ENCODE results near the gene NAA80.
A peak's percentile ranks its signal among the peaks of the same experiment; 100 is the strongest.

The NAA80 gene

DNA sequence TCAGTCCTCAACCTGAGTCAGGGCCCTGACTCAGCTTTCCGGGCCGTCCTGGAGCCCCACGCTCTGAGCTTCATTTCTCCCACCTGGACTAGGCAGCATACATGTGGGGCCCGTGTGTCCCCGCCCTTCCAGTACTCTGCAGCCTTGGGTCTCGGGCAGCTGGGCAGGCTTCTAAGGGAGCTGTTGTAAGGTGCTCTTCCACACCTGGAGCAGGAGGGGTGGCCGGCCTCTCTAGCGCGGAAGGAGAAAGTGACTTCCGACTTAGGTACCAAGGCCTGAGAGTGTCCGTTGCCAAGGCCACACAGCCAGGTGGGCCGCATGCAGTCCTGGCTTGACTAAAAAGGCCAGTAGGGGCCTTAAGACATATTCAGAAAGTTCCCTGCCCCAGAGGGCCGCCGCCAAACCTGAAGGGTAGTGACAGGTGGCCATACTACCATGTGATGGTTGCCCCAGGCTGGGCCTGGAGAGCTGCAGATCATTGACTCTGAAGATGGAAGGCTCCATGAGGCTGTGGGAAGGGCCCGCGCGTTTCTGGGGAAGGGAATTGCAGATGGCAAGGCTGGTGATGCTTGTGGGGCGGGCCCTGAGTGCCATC lies 39.7 kb downstream of the NAA80 start:
- no peak for FAIRE-seq
- DNase-seq (ENCODE audit: low spot score) = no peak

DNA sequence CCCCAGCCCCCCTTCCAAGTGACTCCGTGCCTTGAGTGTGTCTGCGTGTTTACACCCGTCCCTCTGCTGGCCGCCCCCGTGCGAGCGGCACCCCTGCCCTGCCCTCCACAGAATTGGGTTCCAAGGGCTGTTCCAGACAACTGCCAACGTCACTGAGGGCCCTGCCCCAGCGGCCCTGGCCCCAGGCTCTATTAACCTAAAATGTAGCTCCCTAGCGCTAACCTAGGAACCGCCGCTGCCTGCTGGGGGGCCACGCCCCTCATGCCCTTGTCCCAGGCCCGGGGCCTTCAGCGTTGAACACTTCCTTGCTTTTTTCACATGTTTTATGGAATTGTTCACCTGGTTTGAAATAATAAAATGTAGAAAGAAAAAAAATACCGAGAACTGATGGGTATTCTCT lies 40.2 kb downstream of the NAA80 start:
- DNase-seq (ENCODE audit: low spot score) = no peak
- no peak for FAIRE-seq

DNA sequence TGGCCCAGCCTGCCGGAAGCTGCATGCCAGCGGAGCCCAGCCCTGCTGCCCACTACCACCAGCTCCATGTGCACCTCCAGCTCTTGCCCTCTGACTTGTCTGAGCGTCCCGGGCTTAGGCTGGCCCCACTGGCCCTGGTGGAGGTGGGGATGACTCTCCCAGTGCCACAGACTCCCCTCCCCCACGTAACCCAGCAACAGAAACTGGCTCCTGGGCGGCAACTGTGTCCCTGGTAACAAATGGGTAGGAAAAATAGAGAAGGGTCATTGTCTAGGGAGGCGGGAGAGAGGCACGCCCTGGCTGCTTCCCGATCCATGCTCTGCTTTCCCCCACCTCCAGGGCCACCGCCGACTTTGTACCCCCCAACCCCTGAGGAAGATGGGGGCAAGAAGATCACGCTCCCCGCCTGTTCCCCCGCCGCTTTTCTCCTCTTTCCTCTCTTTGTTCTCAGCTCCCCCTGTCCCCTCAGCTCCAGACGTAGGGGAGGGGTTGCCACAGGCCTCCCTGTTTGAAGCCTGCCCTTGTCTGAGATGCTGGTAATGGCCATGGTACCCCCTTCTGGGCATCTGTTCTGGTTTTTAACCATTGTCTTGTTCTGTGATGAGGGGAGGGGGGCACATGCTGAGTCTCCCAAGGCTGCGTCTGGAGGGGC lies 41.0 kb downstream of the NAA80 start:
- no peak for DNase-seq (ENCODE audit: low spot score)
- no peak for FAIRE-seq

DNA sequence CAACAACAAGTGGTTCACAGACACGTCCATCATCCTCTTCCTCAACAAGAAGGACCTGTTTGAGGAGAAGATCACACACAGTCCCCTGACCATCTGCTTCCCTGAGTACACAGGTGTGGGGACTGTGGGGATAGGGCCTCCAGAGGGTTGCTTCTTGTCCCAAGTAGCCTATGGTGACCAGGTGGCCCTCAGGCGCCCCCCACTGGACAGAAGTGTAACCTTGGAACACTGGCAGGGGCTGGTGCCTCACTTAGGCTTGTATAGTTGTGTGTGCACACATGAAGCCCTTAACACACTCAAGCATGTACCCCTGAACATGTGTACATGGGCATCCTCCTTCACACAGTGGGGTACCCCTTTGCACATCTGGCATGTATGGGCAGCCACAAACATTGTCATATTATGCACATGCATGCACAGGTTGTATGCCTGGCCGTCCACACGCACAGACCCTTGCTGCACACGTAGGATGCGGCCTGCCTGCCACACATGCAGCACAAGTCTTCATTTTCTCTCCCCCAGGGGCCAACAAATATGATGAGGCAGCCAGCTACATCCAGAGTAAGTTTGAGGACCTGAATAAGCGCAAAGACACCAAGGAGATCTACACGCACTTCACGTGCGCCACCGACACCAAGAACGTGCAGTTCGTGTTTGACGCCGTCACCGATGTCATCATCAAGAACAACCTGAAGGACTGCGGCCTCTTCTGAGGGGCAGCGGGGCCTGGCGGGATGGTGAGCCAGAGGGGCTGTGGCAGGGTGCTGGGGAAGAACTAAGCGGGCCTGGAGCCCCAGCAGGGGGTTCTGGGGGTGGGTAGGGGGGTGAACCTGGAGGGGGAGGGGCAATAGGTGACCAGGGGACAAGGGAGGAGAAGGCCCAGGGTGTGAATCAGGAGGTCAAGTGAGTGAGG lies 42.0 kb downstream of the NAA80 start:
- peak; percentile 92 for FAIRE-seq
- no peak for DNase-seq (ENCODE audit: low spot score)

DNA sequence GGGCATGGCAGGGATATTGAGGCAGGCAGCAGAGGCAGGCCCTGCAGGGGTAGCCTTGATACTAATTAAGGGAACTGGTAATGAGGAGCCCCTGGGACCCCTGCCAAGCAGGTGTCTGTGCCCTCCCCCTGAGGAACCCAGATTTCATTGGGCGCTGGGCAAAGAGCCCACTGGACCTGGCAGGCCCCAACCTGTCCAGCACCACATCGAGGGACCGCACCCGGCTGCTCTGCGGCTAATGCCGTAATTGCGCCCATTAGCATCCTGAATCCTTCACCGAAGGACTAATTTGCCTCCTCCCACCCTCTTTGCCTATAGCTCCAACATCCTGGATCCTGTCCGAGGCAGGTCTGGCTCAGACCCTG lies 44.0 kb downstream of the NAA80 start:
- FAIRE-seq (no peak), DNase-seq (ENCODE audit: low spot score) (no peak)

DNA sequence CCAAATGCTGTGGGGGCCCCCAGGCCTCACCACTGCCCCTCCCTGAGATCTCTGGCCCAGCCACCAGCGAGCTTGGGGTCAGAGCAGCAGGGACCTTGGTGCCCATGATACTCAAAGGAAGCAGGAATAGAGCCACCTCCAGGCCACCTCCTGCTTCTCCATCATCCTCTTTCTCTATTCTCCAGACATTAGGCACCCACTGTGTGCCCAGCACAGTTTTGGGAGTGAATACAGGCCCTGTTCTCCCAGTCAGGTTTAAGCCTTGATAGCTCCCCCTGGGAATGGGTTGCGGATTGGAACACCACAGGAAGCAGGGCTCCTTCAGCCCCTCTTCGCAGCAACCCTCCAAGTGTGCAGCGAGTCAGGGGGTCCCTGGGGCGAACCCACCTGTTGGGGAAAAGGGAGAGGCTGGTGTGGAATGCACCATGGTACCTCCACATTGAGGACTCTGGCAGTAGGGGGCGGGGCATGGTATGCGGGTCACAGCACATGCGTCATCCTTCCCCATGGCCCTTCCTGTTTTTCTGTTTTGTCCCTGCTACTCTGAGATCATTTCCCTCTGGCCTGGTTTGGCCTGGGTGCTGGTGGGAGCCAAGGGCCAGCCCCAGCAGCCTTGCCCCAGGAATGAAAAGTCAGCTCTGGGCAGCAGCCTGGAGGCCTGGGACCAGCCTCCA lies 44.5 kb downstream of the NAA80 start:
- FAIRE-seq (no peak), DNase-seq (ENCODE audit: low spot score) (no peak)

DNA sequence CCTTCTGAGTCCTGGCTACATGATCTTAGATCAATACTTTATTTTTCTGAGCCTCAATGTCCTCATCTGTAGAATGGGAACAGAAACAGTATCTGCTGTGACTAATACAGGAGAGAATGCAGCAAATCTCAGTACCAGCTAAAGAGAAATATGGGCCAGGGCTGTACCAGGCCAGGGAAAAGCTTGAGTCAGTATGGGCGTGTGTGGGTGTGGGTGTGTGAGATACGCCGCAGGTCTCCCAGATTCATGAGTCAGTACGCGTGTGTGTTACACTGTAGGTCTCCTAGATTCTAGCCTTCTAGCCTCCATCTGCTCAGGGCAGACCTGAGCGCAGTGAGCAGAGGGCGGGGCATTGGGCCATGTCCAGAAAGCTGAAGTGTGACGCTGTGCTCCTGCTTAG lies 48.0 kb downstream of the NAA80 start:
- DNase-seq (ENCODE audit: low spot score) (peak; percentile 52), FAIRE-seq (peak; percentile 58)

DNA sequence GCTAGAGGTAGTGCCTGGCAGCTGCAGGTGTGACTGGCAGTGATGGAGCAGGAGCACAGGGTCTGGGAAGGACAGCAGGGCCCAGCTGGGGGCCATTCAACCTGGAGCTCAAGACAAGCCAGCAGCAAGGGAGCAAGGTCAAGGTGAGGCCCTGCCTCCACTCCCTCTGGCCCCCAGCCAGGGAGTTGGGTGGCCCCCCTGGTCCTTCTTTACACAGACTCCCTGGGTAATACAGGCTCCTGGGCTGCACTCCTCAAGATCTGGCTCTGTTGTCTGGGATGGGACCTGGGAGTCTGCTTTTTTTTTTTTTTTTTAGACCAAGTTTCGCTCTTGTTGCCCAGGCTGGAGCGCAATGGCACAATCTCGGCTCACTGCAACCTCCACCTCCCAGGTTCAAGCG lies 48.7 kb downstream of the NAA80 start:
- DNase-seq (ENCODE audit: low spot score) = no peak

DNA sequence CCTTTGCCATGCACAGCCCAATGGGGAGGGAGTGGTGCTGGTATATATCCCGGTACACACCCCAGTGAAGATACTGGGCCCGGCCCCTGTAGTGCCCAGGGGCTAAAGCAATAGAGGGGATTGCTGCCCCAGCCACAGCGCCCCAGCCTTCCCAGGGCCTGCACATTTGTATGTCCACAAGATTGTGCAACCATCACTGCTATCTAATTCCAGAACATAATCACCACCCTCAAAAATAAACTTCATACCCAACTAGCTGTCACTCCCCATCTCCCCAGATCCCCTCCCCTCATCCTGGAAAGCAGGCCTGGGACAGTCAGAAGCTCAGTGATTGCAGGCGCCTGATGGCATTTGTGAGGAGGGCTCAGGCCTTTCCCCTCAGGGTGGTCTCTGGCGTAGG lies 49.7 kb downstream of the NAA80 start:
- DNase-seq (ENCODE audit: low spot score) = no peak
- FAIRE-seq = no peak

More for the DNA sequence above, 48.7 kb downstream of the NAA80 start:
- FAIRE-seq = no peak

DNA sequence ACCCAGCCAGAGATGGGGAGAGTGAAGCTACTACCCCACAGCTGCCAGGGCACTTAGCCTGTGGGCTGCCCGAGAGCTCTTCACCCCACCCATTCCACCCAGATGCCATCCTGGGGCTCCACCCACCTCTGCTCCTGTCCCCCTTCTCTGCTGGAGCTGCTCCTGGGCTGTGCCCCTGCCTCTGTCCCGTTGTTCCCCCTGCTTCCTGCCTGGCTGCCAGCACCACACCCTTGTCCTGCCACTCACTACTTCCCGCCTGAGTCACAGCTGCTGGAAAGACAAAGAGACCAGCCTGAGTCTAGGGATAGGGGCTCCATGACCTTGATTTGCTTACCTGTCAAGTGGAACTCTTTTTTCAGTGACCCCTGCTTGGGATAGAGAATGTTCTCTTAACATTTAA lies 50.8 kb downstream of the NAA80 start:
- no peak for FAIRE-seq
- no peak for DNase-seq (ENCODE audit: low spot score)

DNA sequence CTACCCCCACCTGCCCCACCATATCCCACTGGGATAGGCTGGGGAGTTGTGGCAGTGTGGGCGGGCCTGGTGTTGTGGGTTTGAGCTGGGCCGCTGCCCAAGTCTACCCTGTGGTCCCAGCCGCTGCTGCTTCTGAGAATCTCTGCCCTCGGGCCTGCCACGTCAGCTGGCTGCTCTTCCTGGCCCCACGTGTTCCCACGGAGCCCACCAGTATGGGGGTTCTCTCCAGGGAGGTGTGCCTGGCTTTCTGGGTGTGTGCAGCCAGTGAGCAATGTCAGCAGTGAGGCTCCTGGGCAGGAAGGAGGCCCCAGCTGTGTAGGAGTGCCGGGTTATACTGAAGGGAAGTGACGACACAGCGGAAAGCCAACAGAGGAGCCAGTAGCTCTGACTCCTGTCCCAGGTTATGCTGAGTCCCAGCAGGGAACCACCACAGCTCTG lies 52.7 kb downstream of the NAA80 start:
- FAIRE-seq (no peak), DNase-seq (ENCODE audit: low spot score) (no peak)
